ENCODE results near the gene EMID1.
A peak's percentile ranks its signal among the peaks of the same experiment; 100 is the strongest.

Gene EMID1

GRCh38 chr22:29199702-29200400 is 5.8 kb upstream of the EMID1 start:
- DNase-seq (ENCODE audit: low spot score): peak; percentile 45
- in situ Hi-C loops (cut with MboI; ENCODE audit: low sequenced_read_pairs, unreplicated experiment): no loop called here
- no peak for TF ChIP-seq CTCF (IDR thresholded peaks at IDR 0.05; ENCODE audit: borderline replicate concordance, control extremely low read depth, extremely low read depth, insufficient read depth, missing control alignments)

DNA sequence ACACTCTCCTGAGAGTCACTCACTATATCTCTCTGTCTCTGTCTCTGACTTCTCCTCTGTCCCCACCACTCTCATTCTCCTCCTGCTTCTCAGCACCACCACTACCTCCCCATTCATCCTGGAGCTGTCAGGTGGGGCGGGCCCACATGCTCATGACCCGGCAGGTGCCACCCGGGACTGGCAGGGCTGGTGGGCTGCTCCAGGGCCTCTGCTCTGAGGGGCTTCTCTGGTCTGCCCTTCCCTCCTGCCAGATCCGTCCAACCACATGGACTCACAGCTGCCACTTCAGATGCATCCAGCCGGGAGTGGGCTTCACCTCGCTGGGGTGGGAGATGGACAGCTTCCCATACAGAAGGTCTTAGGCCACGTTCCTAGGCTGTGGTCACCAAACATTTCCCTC is 4.8 kb upstream of the EMID1 start:
- no peak for TF ChIP-seq CTCF (IDR thresholded peaks at IDR 0.05; ENCODE audit: borderline replicate concordance, control extremely low read depth, extremely low read depth, insufficient read depth, missing control alignments)
- in situ Hi-C loops (cut with MboI; ENCODE audit: low sequenced_read_pairs, unreplicated experiment): no loop called here
- no peak for DNase-seq (ENCODE audit: low spot score)

DNA sequence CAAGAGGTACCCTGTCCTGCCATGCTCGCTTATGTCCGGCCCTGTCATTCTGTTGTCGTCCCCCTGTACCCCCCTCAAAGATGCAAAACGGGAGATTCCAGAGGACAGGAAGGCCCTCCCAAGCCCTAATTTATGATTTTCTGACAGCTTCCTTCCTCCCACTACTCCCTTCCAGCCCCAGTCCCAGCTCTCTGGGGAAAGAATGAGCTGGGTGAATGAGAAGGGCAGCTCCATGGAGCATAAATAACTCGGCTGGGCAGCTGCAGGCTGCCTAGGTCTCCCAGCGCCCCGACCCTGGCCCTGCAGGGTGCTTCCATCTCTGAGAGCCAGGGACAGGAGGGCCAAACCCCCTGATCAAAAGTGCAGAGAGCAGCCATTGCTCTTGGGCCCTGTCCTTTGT is 3.9 kb upstream of the EMID1 start:
- TF ChIP-seq CTCF (IDR thresholded peaks at IDR 0.05; ENCODE audit: borderline replicate concordance, control extremely low read depth, extremely low read depth, insufficient read depth, missing control alignments): no peak
- peak; percentile 43 for DNase-seq (ENCODE audit: low spot score)
- in situ Hi-C loops (cut with MboI; ENCODE audit: low sequenced_read_pairs, unreplicated experiment): no loop called here

DNA sequence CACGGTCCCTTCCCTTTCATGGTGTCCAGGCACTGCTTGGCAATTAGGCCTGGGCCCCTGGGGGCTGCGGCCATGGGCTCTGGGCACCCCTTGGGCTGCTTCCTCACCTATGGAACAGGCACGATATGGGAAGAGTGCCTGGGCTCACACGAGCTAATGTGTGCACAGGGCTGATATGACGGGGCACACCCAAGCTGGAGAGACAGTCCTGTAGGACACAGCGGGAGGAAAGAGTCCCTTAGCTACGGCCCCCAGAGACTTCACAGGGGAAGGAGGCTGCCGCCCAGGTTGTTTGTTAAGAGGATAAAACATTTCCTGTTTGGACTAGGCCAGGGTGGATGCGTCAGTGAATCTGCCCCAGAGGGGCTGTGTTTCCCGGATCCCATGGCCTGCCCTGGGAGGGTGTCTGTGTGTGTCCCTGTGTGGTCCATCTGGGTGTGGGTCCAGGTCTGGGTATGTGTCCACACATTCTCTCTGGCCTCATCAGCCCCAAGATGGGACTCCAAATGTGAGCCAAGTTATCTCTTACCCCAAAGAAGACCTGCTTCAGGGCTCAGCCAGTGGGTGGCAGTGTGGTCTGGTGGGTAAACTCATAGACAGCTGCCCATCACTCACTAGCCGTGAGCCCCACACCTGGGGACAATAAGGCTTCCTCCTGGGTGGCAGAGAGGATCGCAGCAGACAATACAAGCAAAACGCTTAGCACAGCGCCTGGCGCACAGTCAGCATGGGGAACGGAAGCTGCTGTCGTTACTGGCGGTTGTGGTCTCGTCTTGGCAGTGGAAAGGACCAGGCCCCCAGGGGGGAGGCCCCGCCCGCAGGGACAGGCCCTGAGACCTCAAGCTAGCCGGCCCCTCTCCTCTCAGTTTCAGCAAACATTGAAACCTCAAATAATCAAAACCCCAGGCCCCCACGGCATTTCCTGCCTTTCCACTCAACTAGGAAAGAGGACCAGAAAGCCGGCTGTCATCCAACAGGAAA is 3.2 kb upstream of the EMID1 start:
- peak; percentile 15 for TF ChIP-seq CTCF (IDR thresholded peaks at IDR 0.05; ENCODE audit: borderline replicate concordance, control extremely low read depth, extremely low read depth, insufficient read depth, missing control alignments)
- DNase-seq (ENCODE audit: low spot score): peak; percentile 93
- in situ Hi-C loops (cut with MboI; ENCODE audit: low sequenced_read_pairs, unreplicated experiment): no loop called here

- TF ChIP-seq CTCF (IDR thresholded peaks at IDR 0.05; ENCODE audit: borderline replicate concordance, control extremely low read depth, extremely low read depth, insufficient read depth, missing control alignments): no peak
- no peak for DNase-seq (ENCODE audit: low spot score)
- in situ Hi-C loops (cut with MboI; ENCODE audit: low sequenced_read_pairs, unreplicated experiment): no loop called here
Observed at GRCh38 chr22:29203488-29204454, 1.9 kb upstream of the EMID1 start.
